IMR-90 (cell line): ENCODE data around the gene HTR1E. TPM values are rescaled to one million over a fixed set of nuclear protein-coding genes. Genes with fewer than 3 reads are reported as not detected.

ENCODE experiments used
- ATAC-seq: fragments of 200-7000 bp; cut with Tn5 transposase; 2 replicates; pipeline ENCODE4 v1.9.1; 2020; ENCODE audit warnings: low read depth, mild to moderate bottlenecking, moderate library complexity
- BruUV-seq: library from RNA; stranded (reverse); fragments of 400-500 nt; replicated peaks from 2 replicates; lab custom pipeline; 2021; lab: Mats Ljungman, UMichigan
- CTCF ChIA-PET: fragments of 300-600 bp; formaldehyde crosslinking; extraction: SDS; loops from one replicate; lab custom pipeline; 2021; ENCODE audit warnings: antibody characterized with exemption; lab: Yijun Ruan, JAX
- POLR2A ChIA-PET: fragments of 300-600 bp; sonication (Branson Sonifier 250); formaldehyde crosslinking; loops from one replicate; lab custom pipeline; 2022; ENCODE audit warnings: antibody characterized with exemption; ENCODE audit not compliant: unreplicated experiment; lab: Charles Lee
- DNase-seq: peaks from one replicate; pipeline ENCODE4 v3.0.0; 2013
- H2AFZ ChIP-seq: replicated peaks from 2 replicates; pipeline ENCODE3; 2013; ENCODE audit warnings: low read length, mild to moderate bottlenecking; ENCODE audit not compliant: poor library complexity
- H2AK5ac ChIP-seq: 2 replicates; pipeline ENCODE4 v1.6.1; 2013; ENCODE audit warnings: low read depth, low read length, inconsistent platforms
- H2AK9ac ChIP-seq: replicated peaks from 2 replicates; pipeline ENCODE3; 2013; ENCODE audit warnings: mild to moderate bottlenecking, low read depth, low read length, moderate library complexity; ENCODE audit not compliant: poor library complexity
- H2BK120ac ChIP-seq: 2 replicates; pipeline ENCODE4 v1.6.1; 2013; ENCODE audit warnings: low read depth, low read length, inconsistent platforms
- H2BK15ac ChIP-seq: 3 replicates; pipeline ENCODE4 v1.6.1; 2013; ENCODE audit warnings: low read depth, low read length, inconsistent platforms
- H2BK20ac ChIP-seq: 2 replicates; pipeline ENCODE4 v1.6.1; 2013; ENCODE audit warnings: low read depth, mild to moderate bottlenecking, inconsistent platforms, low read length, moderate library complexity
- H2BK5ac ChIP-seq: 2 replicates; pipeline ENCODE4 v1.6.1; 2013; ENCODE audit warnings: mild to moderate bottlenecking, low read depth, low read length, inconsistent platforms; ENCODE audit not compliant: poor library complexity, severe bottlenecking
- H3K14ac ChIP-seq: replicated peaks from 2 replicates; pipeline ENCODE4 v1.6.1; 2013; ENCODE audit warnings: low read depth, low read length, inconsistent platforms
- H3K18ac ChIP-seq: 2 replicates; pipeline ENCODE4 v1.6.1; 2013; ENCODE audit warnings: low read depth, low read length, control low read depth
- H3K23ac ChIP-seq: 2 replicates; pipeline ENCODE4 v1.6.1; 2013; ENCODE audit warnings: low read depth, low read length, inconsistent platforms
- H3K27ac ChIP-seq: 2 replicates; pipeline ENCODE4 v1.5.1; 2013; ENCODE audit warnings: mild to moderate bottlenecking, control low read depth, low read length; ENCODE audit not compliant: insufficient read depth
- H3K27me3 ChIP-seq: 2 replicates; pipeline ENCODE4 v1.6.1; 2013; ENCODE audit warnings: low read length; ENCODE audit not compliant: control insufficient read depth, insufficient read depth
- H3K36me3 ChIP-seq: 2 replicates; pipeline ENCODE4 v1.6.1; 2013; ENCODE audit warnings: low read length, mixed read lengths; ENCODE audit not compliant: control insufficient read depth, insufficient read depth
- H3K4ac ChIP-seq: 2 replicates; pipeline ENCODE4 v1.6.1; 2013; ENCODE audit warnings: low read depth, low read length, inconsistent platforms
- H3K4me1 ChIP-seq: 2 replicates; pipeline ENCODE4 v1.6.1; 2013; ENCODE audit warnings: low read length, mixed read lengths; ENCODE audit not compliant: control insufficient read depth, insufficient read depth
- H3K4me2 ChIP-seq: 2 replicates; pipeline ENCODE4 v1.6.1; 2013; ENCODE audit warnings: low read depth, mild to moderate bottlenecking, control low read depth, low read length, moderate library complexity
- H3K4me3 ChIP-seq: 2 replicates; pipeline ENCODE4 v1.5.1; 2013; ENCODE audit warnings: low read depth, mild to moderate bottlenecking, control low read depth, low read length, moderate library complexity; ENCODE audit not compliant: insufficient read depth
- H3K56ac ChIP-seq: 2 replicates; pipeline ENCODE4 v1.6.1; 2013; ENCODE audit warnings: low read length, inconsistent platforms; ENCODE audit not compliant: insufficient read depth; ENCODE audit errors: extremely low read depth
- H3K79me1 ChIP-seq, 2 experiments: 2 replicates each; pipeline ENCODE4 v1.6.1; 2013; ENCODE audit warnings: low read length in 2 of 2, inconsistent platforms in 1 of 2, low read depth in 1 of 2
- H3K9ac ChIP-seq: 2 replicates; pipeline ENCODE4 v1.6.1; 2013; ENCODE audit warnings: low read depth, low read length, control low read depth
- H3K9me1 ChIP-seq: 2 replicates; pipeline ENCODE4 v1.6.1; 2013; ENCODE audit warnings: low read length, inconsistent platforms; ENCODE audit not compliant: insufficient read depth
- H3K9me3 ChIP-seq: 2 replicates; pipeline ENCODE4 v1.6.1; 2013; ENCODE audit warnings: low read length; ENCODE audit not compliant: control insufficient read depth, insufficient read depth
- H4K20me1 ChIP-seq: 2 replicates; pipeline ENCODE4 v1.6.1; 2013; ENCODE audit warnings: low read length, inconsistent platforms; ENCODE audit not compliant: insufficient read depth
- H4K5ac ChIP-seq: 2 replicates; pipeline ENCODE4 v1.6.1; 2013; ENCODE audit warnings: mild to moderate bottlenecking, low read depth, low read length, control low read depth
- H4K8ac ChIP-seq, 2 experiments: 2 replicates each; pipeline ENCODE4 v1.6.1; 2013; ENCODE audit warnings: low read depth in 2 of 2, low read length in 2 of 2, control low read depth in 1 of 2, inconsistent platforms in 1 of 2
- H4K91ac ChIP-seq: 2 replicates; pipeline ENCODE4 v1.6.1; 2013; ENCODE audit warnings: low read depth, low read length, inconsistent platforms; ENCODE audit not compliant: insufficient read depth
- BHLHE40 ChIP-seq: fragments of 150-350 bp; IDR thresholded peaks from 2 replicates; pipeline ENCODE4 v1.6.1; 2016; ENCODE audit warnings: mild to moderate bottlenecking, low read depth, low read length
- FOS ChIP-seq: fragments of 150-350 bp; IDR thresholded peaks from 2 replicates; pipeline ENCODE4 v1.6.1; 2016; ENCODE audit warnings: low read depth, low read length
- MAZ ChIP-seq: IDR thresholded peaks from 2 replicates; pipeline ENCODE4 v1.6.1; 2012; ENCODE audit warnings: low read depth, mild to moderate bottlenecking, low read length, improper control_type of control experiment, moderate library complexity, borderline replicate concordance
- POLR2A ChIP-seq: IDR thresholded peaks from 2 replicates; pipeline ENCODE4 v1.6.1; 2012; ENCODE audit warnings: mild to moderate bottlenecking, low read depth, low read length
- RAD21 ChIP-seq: IDR thresholded peaks from 2 replicates; pipeline ENCODE4 v1.6.1; 2012; ENCODE audit warnings: low read length, improper control_type of control experiment
- WGBS, 2 experiments: methylation state at CpG; one replicate each; pipeline versions ENCODE4 v1.1.5 to v1.1.7; 2013; ENCODE audit warnings: missing lambda C conversion rate in 2 of 2; ENCODE audit not compliant: insufficient read length in 1 of 2; ENCODE audit errors: extremely low coverage in 2 of 2; 5-methylcytosine and 5-hydroxymethylcytosine counted together
- dilution Hi-C: fragments of 300-500 bp; cut with HindIII; formaldehyde crosslinking; loops from one replicate; pipeline ENCODE4 v1.14.3; 2018; ENCODE audit warnings: low sequenced_read_pairs; ENCODE audit not compliant: unreplicated experiment
- in situ Hi-C: fragments of 300-500 bp; cut with MboI; formaldehyde crosslinking; loops from 3 replicates; pipeline ENCODE4 v1.14.3; 2019; ENCODE audit warnings: low sequenced_read_pairs, inconsistent platforms, mixed read lengths
- intact Hi-C: fragments of 100-400 bp; cut with micrococcal nuclease; formaldehyde crosslinking; loops from 2 replicates; pipeline ENCODE4 v1.10.0; 2022
- polyA plus RNA-seq, 3 experiments: library from polyadenylated mRNA; depleted of rRNA; stranded (reverse); fragments of >200 nt; gene quantifications; 2 replicates each; pipeline ENCODE4 v1.2.3, GENCODE V29; 2012; ENCODE audit warnings: low replicate concordance in 1 of 3
- total RNA-seq: library from RNA; depleted of rRNA; stranded (reverse); fragments of >200 nt; gene quantifications from 2 replicates; pipeline ENCODE4 v1.2.3, GENCODE V29; 2012

The HTR1E gene
- total and polyA plus RNA-seq, 2 of the 4 experiments (the other 2 are of a cell fraction): not detected

GRCh38 chr6:86969573-86969972, 32.2 kb downstream of the HTR1E start:
- TF ChIP-seq FOS (no peak), POLR2A (no peak), RAD21 (no peak), BHLHE40 (no peak), MAZ (no peak)
- Histone ChIP-seq H3K4me2 (no peak overlapping the region), H2BK5ac (no peak overlapping the region), H3K4ac (no peak overlapping the region), H3K18ac (no peak overlapping the region), H2AK5ac (no peak overlapping the region), H2BK20ac (no peak overlapping the region), H4K5ac (no peak overlapping the region), H3K9ac (no peak overlapping the region), H3K79me1 (no peaks in the 10 kb centered on the region), H3K4me3 (no peak overlapping the region), H3K56ac (no peak overlapping the region), H3K9me3 (no peaks in the 10 kb centered on the region), H3K27me3 (no peaks in the 10 kb centered on the region), H3K27ac (no peak overlapping the region), H4K20me1 (no peaks in the 10 kb centered on the region), H3K23ac (no peak overlapping the region), H2AK9ac (no peak overlapping the region), H3K14ac (no peak overlapping the region), H3K9me1 (no peaks in the 10 kb centered on the region), H3K4me1 (no peaks in the 10 kb centered on the region), H2BK120ac (no peak overlapping the region), H2AFZ (no peak overlapping the region), H4K8ac (no peak overlapping the region), H4K91ac (no peak overlapping the region), H3K36me3 (no peaks in the 10 kb centered on the region), H2BK15ac (no peak overlapping the region)
- no peak for ATAC-seq
- intact Hi-C loops: no loop called here
- CTCF ChIA-PET: no interaction called here
- dilution Hi-C loops: no loop called here
- no CpG with 5 or more reads among the region's 4 CpGs for WGBS, 2 experiments
- no TSS peak for BruUV-seq
- POLR2A ChIA-PET: interaction anchor here (0.6 kb wide), 1 partner anchor 1770 kb away, joined by 3 read pairs; no protein-coding TSS in a partner anchor
- in situ Hi-C loops: no loop called here
- no peak for DNase-seq
